HepG2 (cell line): ENCODE results near the gene SRGAP3. TPM values are rescaled to one million over a fixed set of nuclear protein-coding genes. Genes with fewer than 3 reads are reported as not detected.

ENCODE experiments used
- CBX5 ChIP-seq: sonication (generic); formaldehyde crosslinking; IDR thresholded peaks from 2 replicates; pipeline ENCODE4 v1.4.0; 2020; ENCODE audit warnings: missing genetic modification reagents, borderline replicate concordance
- GABPB1 ChIP-seq: IDR thresholded peaks from 2 replicates; pipeline ENCODE4 v1.6.1; 2016; ENCODE audit warnings: mild to moderate bottlenecking, missing genetic modification reagents, moderate library complexity, missing compliant biosample characterization
- JUND ChIP-seq: sonication (generic); formaldehyde crosslinking; IDR thresholded peaks from 2 replicates; pipeline ENCODE4 v1.8.0; 2022; ENCODE audit warnings: mild to moderate bottlenecking, missing genetic modification reagents
- MZF1 ChIP-seq: sonication (generic); formaldehyde crosslinking; IDR thresholded peaks from 2 replicates; pipeline ENCODE4 v1.8.1; 2023; ENCODE audit warnings: mild to moderate bottlenecking, missing genetic modification reagents, borderline replicate concordance
- NR2F1 ChIP-seq, 2 experiments: fragments of 450-650 bp in 1 of 2; formaldehyde crosslinking in 1 of 2; IDR thresholded peaks; 2 replicates each; pipeline versions ENCODE4 v1.5.0 to v1.6.1; 2016 to 2020; ENCODE audit warnings: mild to moderate bottlenecking in 1 of 2, missing compliant biosample characterization in 1 of 2, missing genetic modification reagents in 1 of 2, moderate library complexity in 1 of 2
- SP2 ChIP-seq: sonication (generic); formaldehyde crosslinking; IDR thresholded peaks from 2 replicates; pipeline ENCODE4 v1.5.1; 2020; ENCODE audit warnings: mild to moderate bottlenecking, missing genetic modification reagents
- STAG1 ChIP-seq: sonication (generic); formaldehyde crosslinking; IDR thresholded peaks from 2 replicates; pipeline ENCODE4 v1.4.0; 2020; ENCODE audit warnings: missing genetic modification reagents
- TFE3 ChIP-seq: IDR thresholded peaks from 2 replicates; pipeline ENCODE4 v1.6.1; 2016
- TRIM24 ChIP-seq: sonication (generic); formaldehyde crosslinking; IDR thresholded peaks from 2 replicates; pipeline ENCODE4 v1.8.0; 2022; ENCODE audit warnings: mild to moderate bottlenecking, missing genetic modification reagents
- ZC3H4 ChIP-seq: sonication (generic); formaldehyde crosslinking; IDR thresholded peaks from 2 replicates; pipeline ENCODE4 v1.4.0; 2020; ENCODE audit warnings: missing genetic modification reagents, borderline replicate concordance
- ZFP90 ChIP-seq: sonication (generic); formaldehyde crosslinking; IDR thresholded peaks from 2 replicates; pipeline ENCODE4 v1.8.0; 2022; ENCODE audit warnings: missing genetic modification reagents, mild to moderate bottlenecking, inconsistent platforms, borderline replicate concordance
- ZKSCAN1 ChIP-seq: fragments of 150-350 bp; IDR thresholded peaks from 2 replicates; pipeline ENCODE4 v1.6.1; 2014; ENCODE audit warnings: low read length
- ZNF17 ChIP-seq: sonication (generic); formaldehyde crosslinking; IDR thresholded peaks from 2 replicates; pipeline ENCODE4 v1.5.0; 2020; ENCODE audit warnings: mild to moderate bottlenecking, missing genetic modification reagents
- ZNF556 ChIP-seq: sonication (generic); formaldehyde crosslinking; IDR thresholded peaks from 2 replicates; pipeline ENCODE4 v1.4.0; 2020; ENCODE audit warnings: mild to moderate bottlenecking, missing genetic modification reagents, borderline replicate concordance
- ZNF557 ChIP-seq: sonication (generic); formaldehyde crosslinking; IDR thresholded peaks from 2 replicates; pipeline ENCODE4 v1.4.0; 2020; ENCODE audit warnings: missing genetic modification reagents
- ZNF563 ChIP-seq: sonication (generic); formaldehyde crosslinking; IDR thresholded peaks from 2 replicates; pipeline ENCODE4 v1.8.0; 2022; ENCODE audit warnings: mild to moderate bottlenecking, moderate library complexity, missing genetic modification reagents
- ZNF850 ChIP-seq: sonication (generic); formaldehyde crosslinking; conservative IDR thresholded peaks from 2 replicates; pipeline ENCODE4 v1.9.0; 2021; ENCODE audit warnings: mild to moderate bottlenecking, missing genetic modification reagents
- ZSCAN12 ChIP-seq: sonication (generic); formaldehyde crosslinking; IDR thresholded peaks from 2 replicates; pipeline ENCODE4 v1.9.0; 2021; ENCODE audit warnings: mild to moderate bottlenecking, missing genetic modification reagents
- ZSCAN30 ChIP-seq: sonication (generic); formaldehyde crosslinking; IDR thresholded peaks from 2 replicates; pipeline ENCODE4 v1.5.0; 2020; ENCODE audit warnings: mild to moderate bottlenecking, missing genetic modification reagents
- polyA plus RNA-seq, 8 experiments: library from polyadenylated mRNA; depleted of rRNA in 3 of 8; stranded (reverse) in 7 of 8; unstranded in 1 of 8; fragments of >200 nt; fragmentation: Illumina TruSeq in 4 of 8; extraction: Trizol in 4 of 8; gene quantifications; 2 replicates each; pipeline versions ENCODE4 v1.2.1 to v1.2.3, GENCODE V29; 2011 to 2016; ENCODE audit warnings: low read depth in 4 of 8, missing spikeins in 1 of 8, mixed read lengths in 1 of 8; ENCODE audit not compliant: insufficient read depth in 1 of 8
- total RNA-seq, 5 experiments: library from RNA; depleted of rRNA; stranded (reverse); fragments of >200 nt; fragmentation: Illumina TruSeq; extraction: Trizol; gene quantifications; 2 replicates each; pipeline ENCODE4 v1.2.3, GENCODE V29; 2016; ENCODE audit warnings: low read depth in 1 of 5
- TF ChIP-seq, protein P1 (sequence below): sonication (generic); formaldehyde crosslinking; IDR thresholded peaks from 2 replicates; pipeline ENCODE4 v1.4.0; 2020; ENCODE audit warnings: low read depth, missing genetic modification reagents
- TF ChIP-seq, protein P2 (sequence below), 2 experiments: sonication (generic) in 1 of 2; formaldehyde crosslinking in 1 of 2; IDR thresholded peaks; 2 replicates each; pipeline versions ENCODE4 v1.4.0 to v1.6.1; 2018 to 2020; ENCODE audit warnings: missing genetic modification reagents in 2 of 2, borderline replicate concordance in 1 of 2, low read depth in 1 of 2, mild to moderate bottlenecking in 1 of 2, missing biosample characterization in 1 of 2
- TF ChIP-seq, protein P3 (sequence below): IDR thresholded peaks from 2 replicates; pipeline ENCODE4 v1.6.1; 2016; ENCODE audit warnings: low read depth, control low read depth

SRGAP3 gene
- total and polyA plus RNA-seq, 2 of the 13 experiments (the other 11 are each of a cell fraction or from before 2014, with no cell fraction given) = 1.2 to 1.4 TPM

GRCh38 chr3:9172851-9173321 lies 76.6 kb downstream of the SRGAP3 start (continued):
- TF ChIP-seq STAG1 (CRISPR knock-in tag) (peak; percentile 37), MZF1 (CRISPR knock-in tag) (no peak), JUND (CRISPR knock-in tag) (no peak), ZC3H4 (CRISPR knock-in tag) (no peak), ZNF556 (CRISPR knock-in tag) (0 out of 2 replicates have a peak, but pooled peaks have one; percentile 58), TFE3 (CRISPR knock-in tag) (peak; percentile 93), ZNF557 (CRISPR knock-in tag) (no peak), GABPB1 (CRISPR knock-in tag) (peak; percentile 66), TRIM24 (CRISPR knock-in tag) (no peak), NR2F1 (CRISPR knock-in tag; IDR thresholded peaks at IDR 0.05) (no peak), ZKSCAN1 (no peak), ZNF563 (CRISPR knock-in tag) (0 out of 2 replicates have a peak, but pooled peaks have one; percentile 8), ZSCAN30 (CRISPR knock-in tag) (no peak), ZNF850 (no peak), SP2 (CRISPR knock-in tag) (no peak), ZSCAN12 (CRISPR knock-in tag) (no peak), CBX5 (CRISPR knock-in tag) (0 out of 2 replicates have a peak, but pooled peaks have one; percentile 43), ZNF17 (CRISPR knock-in tag) (no peak), ZFP90 (CRISPR knock-in tag) (no peak)
- TF ChIP-seq, protein P1, sequence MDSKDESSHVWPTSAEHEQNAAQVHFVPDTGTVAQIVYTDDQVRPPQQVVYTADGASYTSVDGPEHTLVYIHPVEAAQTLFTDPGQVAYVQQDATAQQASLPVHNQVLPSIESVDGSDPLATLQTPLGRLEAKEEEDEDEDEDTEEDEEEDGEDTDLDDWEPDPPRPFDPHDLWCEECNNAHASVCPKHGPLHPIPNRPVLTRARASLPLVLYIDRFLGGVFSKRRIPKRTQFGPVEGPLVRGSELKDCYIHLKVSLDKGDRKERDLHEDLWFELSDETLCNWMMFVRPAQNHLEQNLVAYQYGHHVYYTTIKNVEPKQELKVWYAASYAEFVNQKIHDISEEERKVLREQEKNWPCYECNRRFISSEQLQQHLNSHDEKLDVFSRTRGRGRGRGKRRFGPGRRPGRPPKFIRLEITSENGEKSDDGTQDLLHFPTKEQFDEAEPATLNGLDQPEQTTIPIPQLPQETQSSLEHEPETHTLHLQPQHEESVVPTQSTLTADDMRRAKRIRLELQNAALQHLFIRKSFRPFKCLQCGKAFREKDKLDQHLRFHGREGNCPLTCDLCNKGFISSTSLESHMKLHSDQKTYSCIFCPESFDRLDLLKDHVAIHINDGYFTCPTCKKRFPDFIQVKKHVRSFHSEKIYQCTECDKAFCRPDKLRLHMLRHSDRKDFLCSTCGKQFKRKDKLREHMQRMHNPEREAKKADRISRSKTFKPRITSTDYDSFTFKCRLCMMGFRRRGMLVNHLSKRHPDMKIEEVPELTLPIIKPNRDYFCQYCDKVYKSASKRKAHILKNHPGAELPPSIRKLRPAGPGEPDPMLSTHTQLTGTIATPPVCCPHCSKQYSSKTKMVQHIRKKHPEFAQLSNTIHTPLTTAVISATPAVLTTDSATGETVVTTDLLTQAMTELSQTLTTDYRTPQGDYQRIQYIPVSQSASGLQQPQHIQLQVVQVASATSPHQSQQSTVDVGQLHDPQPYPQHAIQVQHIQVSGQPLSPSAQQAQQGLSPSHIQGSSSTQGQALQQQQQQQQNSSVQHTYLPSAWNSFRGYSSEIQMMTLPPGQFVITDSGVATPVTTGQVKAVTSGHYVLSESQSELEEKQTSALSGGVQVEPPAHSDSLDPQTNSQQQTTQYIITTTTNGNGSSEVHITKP (CRISPR knock-in tag) = peak; percentile 93
- TF ChIP-seq, protein P2, sequence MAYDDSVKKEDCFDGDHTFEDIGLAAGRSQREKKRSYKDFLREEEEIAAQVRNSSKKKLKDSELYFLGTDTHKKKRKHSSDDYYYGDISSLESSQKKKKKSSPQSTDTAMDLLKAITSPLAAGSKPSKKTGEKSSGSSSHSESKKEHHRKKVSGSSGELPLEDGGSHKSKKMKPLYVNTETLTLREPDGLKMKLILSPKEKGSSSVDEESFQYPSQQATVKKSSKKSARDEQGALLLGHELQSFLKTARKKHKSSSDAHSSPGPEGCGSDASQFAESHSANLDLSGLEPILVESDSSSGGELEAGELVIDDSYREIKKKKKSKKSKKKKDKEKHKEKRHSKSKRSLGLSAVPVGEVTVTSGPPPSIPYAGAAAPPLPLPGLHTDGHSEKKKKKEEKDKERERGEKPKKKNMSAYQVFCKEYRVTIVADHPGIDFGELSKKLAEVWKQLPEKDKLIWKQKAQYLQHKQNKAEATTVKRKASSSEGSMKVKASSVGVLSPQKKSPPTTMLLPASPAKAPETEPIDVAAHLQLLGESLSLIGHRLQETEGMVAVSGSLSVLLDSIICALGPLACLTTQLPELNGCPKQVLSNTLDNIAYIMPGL (CRISPR knock-in tag; IDR thresholded peaks at IDR 0.05; ENCODE audit: borderline replicate concordance in 1 of 2, low read depth in 1 of 2) = 0 out of 4 replicates have a peak, but pooled peaks of 1 of the 2 experiments have one; percentile 23
- TF ChIP-seq, protein P3, sequence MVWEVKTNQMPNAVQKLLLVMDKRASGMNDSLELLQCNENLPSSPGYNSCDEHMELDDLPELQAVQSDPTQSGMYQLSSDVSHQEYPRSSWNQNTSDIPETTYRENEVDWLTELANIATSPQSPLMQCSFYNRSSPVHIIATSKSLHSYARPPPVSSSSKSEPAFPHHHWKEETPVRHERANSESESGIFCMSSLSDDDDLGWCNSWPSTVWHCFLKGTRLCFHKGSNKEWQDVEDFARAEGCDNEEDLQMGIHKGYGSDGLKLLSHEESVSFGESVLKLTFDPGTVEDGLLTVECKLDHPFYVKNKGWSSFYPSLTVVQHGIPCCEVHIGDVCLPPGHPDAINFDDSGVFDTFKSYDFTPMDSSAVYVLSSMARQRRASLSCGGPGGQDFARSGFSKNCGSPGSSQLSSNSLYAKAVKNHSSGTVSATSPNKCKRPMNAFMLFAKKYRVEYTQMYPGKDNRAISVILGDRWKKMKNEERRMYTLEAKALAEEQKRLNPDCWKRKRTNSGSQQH (CRISPR knock-in tag) = no peak
